Measurements from ENCODE around the gene ERICH4. TPM values are rescaled to one million over a fixed set of nuclear protein-coding genes. Genes with fewer than 3 reads are reported as not detected.

ERICH4 gene
- total and polyA plus RNA-seq, 5 donors from 2014 or later: not detected

Other genes with a start within 250 kb of the ERICH4 start
- gene CYP2S1, start 249.9 kb upstream of the ERICH4 start, total RNA-seq: not detected
- gene CYP2S1, start 249.9 kb upstream of the ERICH4 start, polyA plus RNA-seq: under 1 TPM in 1 of 4 donors, not detected in 3; 0.28 TPM
- gene AXL, start 223.9 kb upstream of the ERICH4 start, total RNA-seq: not detected
- under 1 TPM; 0.08 to 0.47 (median 0.41) TPM for gene AXL, start 223.9 kb upstream of the ERICH4 start, polyA plus RNA-seq
- gene HNRNPUL1, start 178.8 kb upstream of the ERICH4 start, total RNA-seq: 354 TPM
- 10 to 100 TPM; 39.3 to 56.8 (median 45.4) TPM for gene HNRNPUL1, start 178.8 kb upstream of the ERICH4 start, polyA plus RNA-seq
- gene CCDC97, start 133.0 kb upstream of the ERICH4 start, total RNA-seq: 43.7 TPM
- gene CCDC97, start 133.0 kb upstream of the ERICH4 start, polyA plus RNA-seq: 10 to 100 TPM; 17.7 to 21.8 (median 19.6) TPM
- gene TGFB1, start 89.2 kb upstream of the ERICH4 start, total RNA-seq: 414 TPM
- gene TGFB1, start 89.2 kb upstream of the ERICH4 start, polyA plus RNA-seq: 10 to 100 TPM; 31.6 to 51.8 (median 46.9) TPM
- 22.3 TPM for gene B9D2, start 79.0 kb upstream of the ERICH4 start, total RNA-seq
- 10 to 100 TPM; 23.9 to 28.4 (median 24.3) TPM for gene B9D2, start 79.0 kb upstream of the ERICH4 start, polyA plus RNA-seq
- 12.4 TPM for gene TMEM91, start 66.6 kb upstream of the ERICH4 start, total RNA-seq
- 1 to 10 TPM; 2.0 to 7.5 (median 4.0) TPM for gene TMEM91, start 66.6 kb upstream of the ERICH4 start, polyA plus RNA-seq
- gene EXOSC5, start 45.8 kb upstream of the ERICH4 start, total RNA-seq: 13.9 TPM
- 10 to 100 TPM; 46.1 to 65.3 (median 58.6) TPM for gene EXOSC5, start 45.8 kb upstream of the ERICH4 start, polyA plus RNA-seq
- gene BCKDHA, start 45.3 kb upstream of the ERICH4 start, total RNA-seq: 14.3 TPM
- gene BCKDHA, start 45.3 kb upstream of the ERICH4 start, polyA plus RNA-seq: 10 to 100 TPM; 55.8 to 66.0 (median 61.9) TPM
- 0.67 TPM for gene B3GNT8, start 15.8 kb upstream of the ERICH4 start, total RNA-seq
- 1 to 10 TPM in 1 of 4 donors, under 1 TPM in 3; 0.45 to 1.0 (median 0.59) TPM for gene B3GNT8, start 15.8 kb upstream of the ERICH4 start, polyA plus RNA-seq
- 26.8 TPM for gene DMAC2, start 3.2 kb upstream of the ERICH4 start, total RNA-seq
- 10 to 100 TPM; 46.2 to 58.6 (median 48.6) TPM for gene DMAC2, start 3.2 kb upstream of the ERICH4 start, polyA plus RNA-seq
- 43.8 TPM for gene CEACAM21, start 133.0 kb downstream of the ERICH4 start, total RNA-seq
- gene CEACAM21, start 133.0 kb downstream of the ERICH4 start, polyA plus RNA-seq: 10 to 100 TPM; 39.1 to 58.6 (median 46.7) TPM
- 16.1 TPM for gene CEACAM4, start 183.9 kb downstream of the ERICH4 start, total RNA-seq
- gene CEACAM4, start 183.9 kb downstream of the ERICH4 start, polyA plus RNA-seq: 10 to 100 TPM; 24.4 to 50.2 (median 36.5) TPM
- gene CEACAM7, start 245.1 kb downstream of the ERICH4 start, total RNA-seq: not detected
- gene CEACAM7, start 245.1 kb downstream of the ERICH4 start, polyA plus RNA-seq: not detected

All from CD4-positive, CD25-positive, alpha-beta regulatory T cell (primary cell).